GM12878 (cell line): ENCODE results near the gene MEGF11. TPM values are rescaled to one million over a fixed set of nuclear protein-coding genes. Genes with fewer than 3 reads are reported as not detected.

Source experiments
- ATAC-seq: fragments of 200-7000 bp; cut with Tn5 transposase; 3 replicates; pipeline ENCODE4 v1.9.1; 2020; ENCODE audit warnings: mild to moderate bottlenecking, moderate library complexity
- BruUV-seq: library from RNA; stranded (reverse); fragments of 400-500 nt; replicated peaks from 2 replicates; lab custom pipeline; 2021; lab: Mats Ljungman, UMichigan
- CTCF ChIA-PET: fragments of 300-600 bp; sonication (Branson Sonifier 250); formaldehyde crosslinking; extraction: SDS; loops from one replicate; lab custom pipeline; 2021; ENCODE audit warnings: inconsistent platforms; lab: Yijun Ruan, JAX
- POLR2A ChIA-PET: fragments of 350-600 bp; formaldehyde crosslinking; extraction: SDS; loops from one replicate; lab custom pipeline; 2021; ENCODE audit warnings: inconsistent platforms; lab: Charles Lee
- RAD21 ChIA-PET: fragments of 300-600 bp; sonication (Branson Sonifier 250); formaldehyde crosslinking; loops from one replicate; lab custom pipeline; 2023; ENCODE audit warnings: antibody characterized with exemption; ENCODE audit not compliant: unreplicated experiment; lab: Charles Lee
- SMC1A ChIA-PET: fragments of 300-600 bp; sonication (Branson Sonifier 250); formaldehyde crosslinking; loops from one replicate; lab custom pipeline; 2023; ENCODE audit not compliant: unreplicated experiment, uncharacterized antibody; lab: Charles Lee
- DNase-seq: peaks from one replicate; pipeline ENCODE4 v3.0.0-alpha.2; 2011; ENCODE audit warnings: low read depth, low spot score
- FAIRE-seq: peaks from 3 replicates; lab custom pipeline; 2011; peaks lifted over from hg19 to GRCh38; lab: Jason Lieb, UNC
- H2AFZ ChIP-seq: 2 replicates; pipeline ENCODE4 v1.6.0; 2011; ENCODE audit warnings: low read depth, low read length, control low read depth; ENCODE audit not compliant: control insufficient read depth
- H3K27ac ChIP-seq: 2 replicates; pipeline ENCODE4 v1.5.1; 2011; ENCODE audit warnings: control low read depth; ENCODE audit not compliant: control insufficient read depth, insufficient read depth
- H3K27me3 ChIP-seq, 2 experiments: replicated peaks in 1 of 2; 2 replicates each; pipeline versions ENCODE4 v1.6.0 to v1.6.1; 2011; ENCODE audit warnings: low read length in 1 of 2; ENCODE audit not compliant: control insufficient read depth in 2 of 2, insufficient read depth in 2 of 2
- H3K36me3 ChIP-seq, 2 experiments: 2 replicates each; pipeline ENCODE4 v1.5.1; 2011; ENCODE audit warnings: low read length in 1 of 2; ENCODE audit not compliant: control insufficient read depth in 2 of 2, insufficient read depth in 2 of 2
- H3K4me1 ChIP-seq: 2 replicates; pipeline ENCODE4 v1.6.1; 2011; ENCODE audit warnings: mild to moderate bottlenecking, low read length, moderate library complexity, mixed read lengths; ENCODE audit not compliant: control insufficient read depth, insufficient read depth
- H3K4me2 ChIP-seq: 2 replicates; pipeline ENCODE4 v1.6.0; 2011; ENCODE audit warnings: control low read depth; ENCODE audit not compliant: control insufficient read depth, insufficient read depth
- H3K4me3 ChIP-seq: fragments of 200-600 bp; sonication (generic); 2 replicates; pipeline ENCODE4 v1.5.1; 2016
- H3K79me2 ChIP-seq: 2 replicates; pipeline ENCODE4 v1.6.0; 2011; ENCODE audit warnings: low read length; ENCODE audit not compliant: control insufficient read depth, insufficient read depth
- H3K9ac ChIP-seq: 2 replicates; pipeline ENCODE4 v1.8.0; 2011; ENCODE audit warnings: low read length, control low read depth, mixed read lengths; ENCODE audit not compliant: control insufficient read depth, insufficient read depth
- H3K9me3 ChIP-seq: replicated peaks from 3 replicates; pipeline ENCODE4 v1.5.1; 2011; ENCODE audit warnings: mild to moderate bottlenecking, low read length; ENCODE audit not compliant: control insufficient read depth, insufficient read depth
- H4K20me1 ChIP-seq: 2 replicates; pipeline ENCODE4 v1.6.0; 2011; ENCODE audit not compliant: control insufficient read depth, insufficient read depth
- ETV6 ChIP-seq, 2 experiments: fragments of 450-650 bp in 1 of 2; IDR thresholded peaks in 1 of 2; conservative IDR thresholded peaks in 1 of 2; 2 replicates each; pipeline ENCODE4 v1.6.1; 2014; ENCODE audit warnings: antibody characterized with exemption in 1 of 2, borderline replicate concordance in 1 of 2, low read depth in 1 of 2, mild to moderate bottlenecking in 1 of 2, moderate library complexity in 1 of 2
- NFYA ChIP-seq: IDR thresholded peaks from 2 replicates; pipeline ENCODE4 v1.6.1; 2011; ENCODE audit warnings: low read depth, mild to moderate bottlenecking, low read length, improper control_type of control experiment, borderline replicate concordance
- NR2F1 ChIP-seq: fragments of 450-650 bp; conservative IDR thresholded peaks from 2 replicates; pipeline ENCODE4 v1.6.1; 2017; ENCODE audit warnings: mild to moderate bottlenecking
- NRF1 ChIP-seq: conservative IDR thresholded peaks from 2 replicates; pipeline ENCODE4 v1.6.1; 2011; ENCODE audit warnings: mild to moderate bottlenecking, low read depth, low read length, improper control_type of control experiment
- PAX8 ChIP-seq: fragments of 450-650 bp; IDR thresholded peaks from 2 replicates; pipeline ENCODE4 v1.6.1; 2017; ENCODE audit warnings: mild to moderate bottlenecking, moderate library complexity
- RFX5 ChIP-seq: IDR thresholded peaks from 2 replicates; pipeline ENCODE4 v1.6.1; 2011; ENCODE audit warnings: low read depth, low read length, improper control_type of control experiment
- YBX1 ChIP-seq: fragments of 450-650 bp; IDR thresholded peaks from 2 replicates; pipeline ENCODE4 v1.6.1; 2016; ENCODE audit warnings: antibody characterized with exemption
- ZNF24 ChIP-seq: fragments of 450-650 bp; IDR thresholded peaks from 2 replicates; pipeline ENCODE4 v1.6.1; 2017; ENCODE audit warnings: antibody characterized with exemption, mild to moderate bottlenecking
- WGBS: methylation state at CpG from one replicate; pipeline ENCODE4 v1.1.6; 2016; ENCODE audit warnings: low lambda C conversion rate; ENCODE audit not compliant: insufficient replicate concordance, insufficient coverage; ENCODE audit errors: missing lambda C conversion rate; 5-methylcytosine and 5-hydroxymethylcytosine counted together
- in situ Hi-C: fragments of 300-500 bp; cut with MboI; formaldehyde crosslinking; loops from 9 replicates; pipeline ENCODE4 v1.14.3; 2018; ENCODE audit warnings: mixed read lengths
- intact Hi-C: fragments of 100-400 bp; cut with micrococcal nuclease; formaldehyde crosslinking; loops from one replicate; pipeline ENCODE4 v1.14.2; 2022; ENCODE audit not compliant: unreplicated experiment
- polyA plus RNA-seq, 11 experiments: library from polyadenylated mRNA; depleted of rRNA in 4 of 11; unstranded in 6 of 11; stranded (reverse) in 5 of 11; fragments of >200 nt; fragmentation: Nextera tagmentation in 4 of 11; fragmentation: Illumina TruSeq in 1 of 11; extraction: Ambion mirVana in 4 of 11; extraction: Trizol in 1 of 11; gene quantifications; 1 replicate in 1 of 11; 2 replicates in 10 of 11; pipeline versions ENCODE4 v1.2.1 to v1.2.3, GENCODE V29; 2011 to 2016; ENCODE audit warnings: inconsistent platforms in 2 of 11, missing spikeins in 2 of 11, low read depth in 1 of 11
- total RNA-seq, 4 experiments: library from RNA; depleted of rRNA in 3 of 4; stranded (reverse); fragments of >200 nt in 3 of 4; fragmentation: Illumina TruSeq in 1 of 4; extraction: Trizol in 1 of 4; gene quantifications; 2 replicates each; pipeline versions ENCODE4 v1.2.1 to v1.2.3, GENCODE V29; 2013 to 2021
- TF ChIP-seq, protein P1 (sequence below): fragments of 450-650 bp; IDR thresholded peaks from 2 replicates; pipeline ENCODE4 v1.6.1; 2014; ENCODE audit warnings: mild to moderate bottlenecking
- TF ChIP-seq, protein P2 (sequence below): fragments of 450-650 bp; IDR thresholded peaks from 2 replicates; pipeline ENCODE4 v1.6.1; 2018; ENCODE audit warnings: borderline replicate concordance, mild to moderate bottlenecking; ENCODE audit not compliant: partially characterized antibody

MEGF11 gene
- total and polyA plus RNA-seq, 10 of the 15 experiments (the other 5 are each of a cell fraction or from before 2014, with no cell fraction given), result 0.03 to 1.7 (median 0.49) TPM

DNA sequence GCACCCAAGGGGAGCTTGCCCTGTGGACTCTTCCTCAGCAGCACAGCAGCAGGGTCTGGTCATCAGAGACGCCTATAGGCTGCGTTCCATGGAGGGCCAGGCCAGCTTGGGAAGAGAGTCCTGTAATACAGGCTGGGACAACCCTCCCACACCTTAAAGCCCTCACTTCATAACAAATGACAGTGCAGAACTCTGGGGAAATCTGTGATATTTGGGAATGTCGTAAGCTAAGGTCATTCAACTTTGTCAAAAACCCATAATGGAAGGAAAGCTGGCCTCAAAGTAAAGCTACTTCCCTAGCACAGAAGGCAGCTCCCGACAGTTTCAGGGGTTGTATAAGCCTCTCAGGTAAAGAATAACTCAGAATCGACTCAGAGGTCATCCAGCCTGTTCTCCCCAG lies 133.1 kb downstream of the MEGF11 start:
- ChIA-PET POLR2A (no interaction called here), RAD21 (no interaction called here), SMC1A (interaction anchor here (1.3 to 1.5 kb wide), 2 partner anchors 10 to 66 kb away, joined by 3 to 5 read pairs; no protein-coding TSS in a partner anchor), CTCF (interaction anchor here (1.1 kb wide), 1 partner anchor 16 kb away, joined by 4 read pairs; no protein-coding TSS in a partner anchor)
- H3K9me3 ChIP-seq, result no peaks in the 10 kb centered on the region
- no peak for FAIRE-seq
- no TSS peak for BruUV-seq
- no peak for TF ChIP-seq NR2F1
- no peak for TF ChIP-seq RFX5
- TF ChIP-seq NFYA, result no peak
- TF ChIP-seq ETV6 (conservative IDR thresholded peaks at IDR 0.05 in 1 of 2, IDR thresholded peaks at IDR 0.05 in 1 of 2; ENCODE audit: borderline replicate concordance in 1 of 2, low read depth in 1 of 2), result no peak
- no peak for TF ChIP-seq YBX1
- TF ChIP-seq NRF1, result no peak
- H3K4me3 ChIP-seq, result no peak overlapping the region
- H3K9ac ChIP-seq, result no peak overlapping the region
- no peaks in the 10 kb centered on the region for H4K20me1 ChIP-seq
- WGBS, result 22% methylated on average over 5 of the region's 5 CpGs
- no peaks in the 10 kb centered on the region for H3K79me2 ChIP-seq
- H3K4me1 ChIP-seq, result no peaks in the 10 kb centered on the region
- no peak overlapping the region for H3K4me2 ChIP-seq
- no peak overlapping the region for H2AFZ ChIP-seq
- H3K27ac ChIP-seq, result no peak overlapping the region
- intact Hi-C loops, result no loop called here
- in situ Hi-C loops, result no loop called here
- no peaks in the 10 kb centered on the region for H3K36me3 ChIP-seq
- peaks cover 4% of the 10 kb centered on the region in 2 experiments; a peak in 3 of 4 replicates for H3K27me3 ChIP-seq
- no peak for DNase-seq
- no peak for ATAC-seq

DNA sequence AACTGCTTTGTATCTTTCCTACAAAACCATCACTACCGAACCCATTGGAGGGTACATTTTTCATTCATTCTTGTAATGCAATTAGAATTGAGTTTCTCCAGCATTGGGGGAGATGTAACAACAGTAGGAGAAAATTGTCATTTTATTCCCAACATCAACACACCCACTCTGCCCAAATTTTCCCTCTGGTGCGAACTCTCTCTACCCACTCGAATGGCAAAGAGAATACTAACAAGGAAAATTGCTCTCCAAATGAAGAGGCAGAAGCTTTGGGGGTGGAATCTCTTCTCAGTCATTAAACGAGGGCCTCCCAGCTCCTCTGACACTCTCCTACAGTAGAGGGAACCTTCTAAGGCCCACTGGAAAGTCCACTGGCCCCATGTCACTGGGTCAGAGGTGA lies 135.7 kb downstream of the MEGF11 start:
- FAIRE-seq, result no peak
- intact Hi-C loops, result no loop called here
- Histone ChIP-seq H3K36me3 (no peaks in the 10 kb centered on the region), H3K4me2 (no peak overlapping the region), H3K9ac (no peak overlapping the region), H3K27me3 (peaks cover 0 to 1% of the 10 kb centered on the region in 2 experiments; a peak in 2 of 4 replicates), H3K4me3 (no peak overlapping the region), H3K4me1 (no peaks in the 10 kb centered on the region), H3K79me2 (no peaks in the 10 kb centered on the region), H3K27ac (no peak overlapping the region), H2AFZ (no peak overlapping the region), H4K20me1 (no peaks in the 10 kb centered on the region), H3K9me3 (no peaks in the 10 kb centered on the region)
- no TSS peak for BruUV-seq
- POLR2A ChIA-PET, result no interaction called here
- in situ Hi-C loops, result no loop called here
- WGBS, result 2% methylated on average over 4 of the region's 4 CpGs
- CTCF ChIA-PET, result interaction anchor here (1.1 kb wide), 1 partner anchor 183 kb away, joined by 3 read pairs; no protein-coding TSS in a partner anchor
- ATAC-seq, result no peak
- SMC1A ChIA-PET, result no interaction called here
- RAD21 ChIA-PET, result no interaction called here
- DNase-seq, result no peak
- TF ChIP-seq, protein P1, sequence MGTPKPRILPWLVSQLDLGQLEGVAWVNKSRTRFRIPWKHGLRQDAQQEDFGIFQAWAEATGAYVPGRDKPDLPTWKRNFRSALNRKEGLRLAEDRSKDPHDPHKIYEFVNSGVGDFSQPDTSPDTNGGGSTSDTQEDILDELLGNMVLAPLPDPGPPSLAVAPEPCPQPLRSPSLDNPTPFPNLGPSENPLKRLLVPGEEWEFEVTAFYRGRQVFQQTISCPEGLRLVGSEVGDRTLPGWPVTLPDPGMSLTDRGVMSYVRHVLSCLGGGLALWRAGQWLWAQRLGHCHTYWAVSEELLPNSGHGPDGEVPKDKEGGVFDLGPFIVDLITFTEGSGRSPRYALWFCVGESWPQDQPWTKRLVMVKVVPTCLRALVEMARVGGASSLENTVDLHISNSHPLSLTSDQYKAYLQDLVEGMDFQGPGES, result no peak
- TF ChIP-seq, protein P2, sequence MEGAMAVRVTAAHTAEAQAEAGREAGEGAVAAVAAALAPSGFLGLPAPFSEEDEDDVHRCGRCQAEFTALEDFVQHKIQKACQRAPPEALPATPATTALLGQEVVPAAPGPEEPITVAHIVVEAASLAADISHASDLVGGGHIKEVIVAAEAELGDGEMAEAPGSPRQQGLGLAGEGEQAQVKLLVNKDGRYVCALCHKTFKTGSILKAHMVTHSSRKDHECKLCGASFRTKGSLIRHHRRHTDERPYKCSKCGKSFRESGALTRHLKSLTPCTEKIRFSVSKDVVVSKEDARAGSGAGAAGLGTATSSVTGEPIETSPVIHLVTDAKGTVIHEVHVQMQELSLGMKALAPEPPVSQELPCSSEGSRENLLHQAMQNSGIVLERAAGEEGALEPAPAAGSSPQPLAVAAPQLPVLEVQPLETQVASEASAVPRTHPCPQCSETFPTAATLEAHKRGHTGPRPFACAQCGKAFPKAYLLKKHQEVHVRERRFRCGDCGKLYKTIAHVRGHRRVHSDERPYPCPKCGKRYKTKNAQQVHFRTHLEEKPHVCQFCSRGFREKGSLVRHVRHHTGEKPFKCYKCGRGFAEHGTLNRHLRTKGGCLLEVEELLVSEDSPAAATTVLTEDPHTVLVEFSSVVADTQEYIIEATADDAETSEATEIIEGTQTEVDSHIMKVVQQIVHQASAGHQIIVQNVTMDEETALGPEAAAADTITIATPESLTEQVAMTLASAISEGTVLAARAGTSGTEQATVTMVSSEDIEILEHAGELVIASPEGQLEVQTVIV, result no peak
- TF ChIP-seq PAX8, result no peak
- no peak for TF ChIP-seq ZNF24
